ENCODE measurements around the gene TMEM81. TPM values are rescaled to one million over a fixed set of nuclear protein-coding genes. Genes with fewer than 3 reads are reported as not detected.

Gene TMEM81
- total RNA-seq, 4 donors from 2014 or later, result 2.9 to 3.7 TPM; not detected in 2

DNA sequence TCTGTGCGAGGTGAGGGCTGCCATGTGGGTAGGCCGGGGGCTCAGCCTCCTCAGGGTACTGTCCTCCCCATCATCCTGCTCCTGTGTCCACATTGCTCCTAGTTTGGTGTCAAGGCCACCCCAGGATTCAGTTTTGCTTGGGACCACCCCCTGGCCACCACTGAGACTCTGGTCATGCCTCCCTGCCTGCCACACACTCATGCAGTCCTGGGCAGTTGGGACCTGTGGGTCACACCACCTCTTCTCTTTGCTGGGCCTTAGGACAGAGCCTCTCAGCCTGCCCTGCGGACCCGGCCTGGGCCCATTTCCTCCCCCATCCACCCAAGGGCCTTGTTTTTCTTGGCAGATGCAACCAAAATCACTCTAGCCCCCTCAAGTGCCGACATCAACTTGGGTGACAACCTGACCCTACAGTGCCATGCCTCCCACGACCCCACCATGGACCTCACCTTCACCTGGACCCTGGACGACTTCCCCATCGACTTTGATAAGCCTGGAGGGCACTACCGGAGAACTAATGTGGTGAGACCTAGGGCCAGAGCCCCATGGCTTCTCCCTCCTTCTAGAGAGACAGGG lies 19.4 kb downstream of the TMEM81 start:
- in situ Hi-C loops (cut with MboI; ENCODE audit: low pct_ligation_motif_present in 1 of 4, low pct_unique_long_range_greater_than_20kb in 1 of 4, low sequenced_read_pairs in 3 of 4), result no loop called here
- no peaks in the 10 kb centered on the region for H3K9me3 ChIP-seq
- H3K27ac ChIP-seq, result no peak overlapping the region
- 80 to 100% methylated on average over 2 to 9 of the region's 9 CpGs for WGBS, 2 donors (ENCODE audit: low coverage in 1 of 2)
- intact Hi-C loops (cut with DNase I; ENCODE audit: low total_unique reads), result loop anchor here (5.0 kb wide), 1 partner anchor 78 kb away; no protein-coding TSS in a partner anchor
- H3K4me1 ChIP-seq, result peaks cover 0 to 6% (median 3%) of the 10 kb centered on the region in 4 donors
- no peak overlapping the region for H3K4me3 ChIP-seq
- no peaks in the 10 kb centered on the region for H3K27me3 ChIP-seq
- H3K36me3 ChIP-seq, result no peaks in the 10 kb centered on the region
- no peak for DNase-seq
- TF ChIP-seq, protein P1, sequence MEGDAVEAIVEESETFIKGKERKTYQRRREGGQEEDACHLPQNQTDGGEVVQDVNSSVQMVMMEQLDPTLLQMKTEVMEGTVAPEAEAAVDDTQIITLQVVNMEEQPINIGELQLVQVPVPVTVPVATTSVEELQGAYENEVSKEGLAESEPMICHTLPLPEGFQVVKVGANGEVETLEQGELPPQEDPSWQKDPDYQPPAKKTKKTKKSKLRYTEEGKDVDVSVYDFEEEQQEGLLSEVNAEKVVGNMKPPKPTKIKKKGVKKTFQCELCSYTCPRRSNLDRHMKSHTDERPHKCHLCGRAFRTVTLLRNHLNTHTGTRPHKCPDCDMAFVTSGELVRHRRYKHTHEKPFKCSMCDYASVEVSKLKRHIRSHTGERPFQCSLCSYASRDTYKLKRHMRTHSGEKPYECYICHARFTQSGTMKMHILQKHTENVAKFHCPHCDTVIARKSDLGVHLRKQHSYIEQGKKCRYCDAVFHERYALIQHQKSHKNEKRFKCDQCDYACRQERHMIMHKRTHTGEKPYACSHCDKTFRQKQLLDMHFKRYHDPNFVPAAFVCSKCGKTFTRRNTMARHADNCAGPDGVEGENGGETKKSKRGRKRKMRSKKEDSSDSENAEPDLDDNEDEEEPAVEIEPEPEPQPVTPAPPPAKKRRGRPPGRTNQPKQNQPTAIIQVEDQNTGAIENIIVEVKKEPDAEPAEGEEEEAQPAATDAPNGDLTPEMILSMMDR (IDR thresholded peaks at IDR 0.05), result no peak
- TF ChIP-seq EP300 (IDR thresholded peaks at IDR 0.05; ENCODE audit: low read depth), result no peak
- TF ChIP-seq POLR2AphosphoS5 (IDR thresholded peaks at IDR 0.05), result no peak
- TF ChIP-seq POLR2A (IDR thresholded peaks at IDR 0.05), result no peak

- Histone ChIP-seq H3K9me3 (no peaks in the 10 kb centered on the region), H3K4me3 (no peak overlapping the region), H3K27me3 (no peaks in the 10 kb centered on the region), H3K27ac (no peak overlapping the region), H3K4me1 (peaks cover 0 to 6% (median 3%) of the 10 kb centered on the region in 4 donors), H3K36me3 (no peaks in the 10 kb centered on the region)
- intact Hi-C loops (cut with DNase I; ENCODE audit: low total_unique reads), result loop anchor here (5.0 kb wide), 1 partner anchor 77 kb away; no protein-coding TSS in a partner anchor
- TF ChIP-seq EP300 (IDR thresholded peaks at IDR 0.05; ENCODE audit: low read depth), result no peak
- TF ChIP-seq POLR2A (IDR thresholded peaks at IDR 0.05), result no peak
- TF ChIP-seq POLR2AphosphoS5 (IDR thresholded peaks at IDR 0.05), result no peak
- TF ChIP-seq, protein P1 (IDR thresholded peaks at IDR 0.05), result no peak
- in situ Hi-C loops (cut with MboI; ENCODE audit: low pct_ligation_motif_present in 1 of 4, low pct_unique_long_range_greater_than_20kb in 1 of 4, low sequenced_read_pairs in 3 of 4), result no loop called here
- WGBS, 2 donors (ENCODE audit: low coverage in 1 of 2), result 97% methylated on average over 11 of the region's 11 CpGs; no CpG with 5 or more reads in 1 of the 2 donors
- no peak for DNase-seq
Measured at GRCh38 chr1:205064301-205064700, 20.0 kb downstream of the TMEM81 start.

DNA sequence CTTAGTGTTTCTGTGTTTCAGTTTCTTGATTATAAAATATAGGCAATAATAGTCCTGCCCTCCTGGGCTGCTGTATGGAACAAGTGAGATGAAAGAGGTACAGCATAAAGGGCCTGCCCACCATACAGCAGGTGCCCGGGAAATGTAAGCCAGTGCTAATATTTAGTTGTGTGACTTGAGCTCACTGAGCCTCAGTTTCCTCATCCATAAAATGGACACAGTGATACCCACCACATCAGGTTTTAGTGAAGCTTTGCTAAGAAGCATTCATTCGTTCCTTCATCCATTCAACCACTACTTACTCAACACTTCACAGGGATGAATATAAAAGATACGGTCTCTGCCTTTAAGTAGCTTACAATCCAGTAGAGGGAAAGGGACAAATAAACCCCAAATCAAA lies 21.4 kb downstream of the TMEM81 start:
- Histone ChIP-seq H3K4me1 (peaks cover 0 to 6% (median 3%) of the 10 kb centered on the region in 4 donors), H3K27me3 (no peaks in the 10 kb centered on the region), H3K9me3 (no peaks in the 10 kb centered on the region), H3K36me3 (no peaks in the 10 kb centered on the region), H3K4me3 (no peak overlapping the region), H3K27ac (no peak overlapping the region)
- intact Hi-C loops (cut with DNase I; ENCODE audit: low total_unique reads), result loop anchor here (5.0 kb wide), 1 partner anchor 76 kb away; no protein-coding TSS in a partner anchor
- in situ Hi-C loops (cut with MboI; ENCODE audit: low pct_ligation_motif_present in 1 of 4, low pct_unique_long_range_greater_than_20kb in 1 of 4, low sequenced_read_pairs in 3 of 4), result no loop called here
- 70 to 100% methylated on average over 1 to 3 of the region's 3 CpGs for WGBS, 2 donors (ENCODE audit: low coverage in 1 of 2)
- DNase-seq, result no peak
- TF ChIP-seq, protein P1 (IDR thresholded peaks at IDR 0.05), result no peak

DNA sequence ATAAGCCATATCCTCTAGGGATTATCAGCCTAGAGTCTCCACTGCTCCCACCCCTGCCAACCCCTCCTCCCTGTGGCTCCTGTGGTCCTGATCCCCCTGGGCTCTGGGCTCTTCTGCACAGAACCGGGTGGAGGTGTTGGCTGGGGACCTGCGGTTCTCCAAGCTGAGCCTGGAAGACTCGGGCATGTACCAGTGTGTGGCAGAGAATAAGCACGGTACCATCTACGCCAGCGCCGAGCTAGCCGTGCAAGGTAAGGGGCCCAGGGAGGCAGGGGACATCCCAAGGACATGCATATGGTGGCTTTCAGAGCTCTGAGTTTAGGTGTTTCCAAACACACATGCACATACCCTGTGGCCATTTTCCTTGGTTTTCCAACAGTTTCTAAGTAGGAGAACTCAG lies 21.9 kb downstream of the TMEM81 start:
- Histone ChIP-seq H3K4me3 (no peak overlapping the region), H3K9me3 (no peaks in the 10 kb centered on the region), H3K4me1 (peaks cover 0 to 6% (median 3%) of the 10 kb centered on the region in 4 donors), H3K27me3 (no peaks in the 10 kb centered on the region), H3K27ac (no peak overlapping the region), H3K36me3 (no peaks in the 10 kb centered on the region)
- 90% methylated on average over 8 of the region's 8 CpGs; no CpG with 5 or more reads in 1 of the 2 donors for WGBS, 2 donors (ENCODE audit: low coverage in 1 of 2)
- in situ Hi-C loops (cut with MboI; ENCODE audit: low pct_ligation_motif_present in 1 of 4, low pct_unique_long_range_greater_than_20kb in 1 of 4, low sequenced_read_pairs in 3 of 4) (no loop called here), intact Hi-C loops (cut with DNase I; ENCODE audit: low total_unique reads) (loop anchor here (5.0 kb wide), 1 partner anchor 75 kb away; no protein-coding TSS in a partner anchor)
- TF ChIP-seq EP300 (IDR thresholded peaks at IDR 0.05; ENCODE audit: low read depth) (no peak), POLR2A (IDR thresholded peaks at IDR 0.05) (no peak), POLR2AphosphoS5 (IDR thresholded peaks at IDR 0.05) (no peak)
- TF ChIP-seq, protein P1 (IDR thresholded peaks at IDR 0.05), result no peak
- DNase-seq, result no peak
